Measurements from ENCODE around the gene DROSHA. TPM values are rescaled to one million over a fixed set of nuclear protein-coding genes. Genes with fewer than 3 reads are reported as not detected.

Gene DROSHA
- total and polyA plus RNA-seq, 2 of the 8 experiments (the other 6 are each of a cell fraction or from before 2014, with no cell fraction given) = 65.9 to 122 TPM

- Histone ChIP-seq H3K9ac (replicated peaks in 1 of 4; ENCODE audit: extremely low read depth in 1 of 4, low read depth in 3 of 4, low read length in 3 of 4) (no peak overlapping the region), H4K91ac (replicated peaks; ENCODE audit: insufficient read length, low read length) (no peak overlapping the region), H3K23me2 (ENCODE audit: low read depth, low read length) (no peaks in the 10 kb centered on the region; the same call in 1 of the 2 replicates), H3K4me3 (ENCODE audit: extremely low read depth in 1 of 4, insufficient read depth in 2 of 4, low read depth in 3 of 4, low read length in 4 of 4) (no peak overlapping the region), H4K5ac (ENCODE audit: insufficient read length, low read depth, low read length) (no peak overlapping the region), H4K20me1 (replicated peaks in 1 of 2; ENCODE audit: control insufficient read depth in 1 of 2, insufficient read depth in 2 of 2, low read length in 2 of 2) (no peaks in the 10 kb centered on the region), H2AFZ (ENCODE audit: low read length) (no peak overlapping the region), H3K79me2 (ENCODE audit: control insufficient read depth in 1 of 2, insufficient read depth in 2 of 2, low read length in 2 of 2) (no peaks in the 10 kb centered on the region), H3K9me3 (ENCODE audit: insufficient read depth in 2 of 2, low read depth in 1 of 2, low read length in 1 of 2) (no peaks in the 10 kb centered on the region), H2BK15ac (ENCODE audit: low read length) (no peak overlapping the region), H2BK120ac (replicated peaks; ENCODE audit: low read depth, low read length) (no peak overlapping the region), H2BK5ac (ENCODE audit: low read depth, low read length) (no peak overlapping the region), H3K23ac (ENCODE audit: insufficient read length) (no peak overlapping the region), H3K27me3 (replicated peaks in 1 of 4; ENCODE audit: control insufficient read depth in 3 of 4, extremely low read depth in 1 of 4, insufficient read depth in 3 of 4, low read length in 3 of 4) (no peaks in the 10 kb centered on the region), H2AK5ac (ENCODE audit: low read depth, low read length) (no peak overlapping the region), H4K8ac (ENCODE audit: extremely low read depth, insufficient read depth, low read length) (no peak overlapping the region), H3K27ac (ENCODE audit: low read depth, low read length) (no peak overlapping the region), H3K4me2 (ENCODE audit: insufficient read depth in 1 of 2, low read depth in 2 of 2, low read length in 2 of 2) (no peak overlapping the region), H3K4me1 (replicated peaks in 1 of 4; ENCODE audit: control insufficient read depth in 3 of 4, insufficient read depth in 4 of 4, low read length in 3 of 4) (peaks cover 0 to 4% (median 0%) of the 10 kb centered on the region in 4 experiments; a peak in 1 of 7 replicates), H3K56ac (replicated peaks; ENCODE audit: insufficient read length, low read depth, low read length) (no peak overlapping the region), H3K79me1 (ENCODE audit: low read depth, low read length) (no peaks in the 10 kb centered on the region), H3K36me3 (ENCODE audit: control insufficient read depth in 2 of 4, insufficient read depth in 4 of 4, low read length in 3 of 4) (peaks cover 8 to 53% (median 39%) of the 10 kb centered on the region in 4 experiments), H2BK20ac (ENCODE audit: low read length) (no peak overlapping the region), H3K4ac (replicated peaks; ENCODE audit: insufficient read length, low read depth, low read length) (no peak overlapping the region), H2BK12ac (ENCODE audit: low read depth, low read length) (no peak overlapping the region), H3K14ac (ENCODE audit: insufficient read length) (no peak overlapping the region), H3K18ac (ENCODE audit: extremely low read depth, low read length) (no peak overlapping the region)
- WGBS, 2 experiments (ENCODE audit: extremely low coverage in 1 of 2, insufficient coverage in 1 of 2, insufficient read length in 1 of 2, insufficient replicate concordance in 2 of 2, low coverage in 1 of 2, low lambda C conversion rate in 2 of 2, missing lambda C conversion rate in 1 of 2) = 86% methylated on average over 4 of the region's 4 CpGs; no CpG with 5 or more reads in 1 of the 2 experiments
- ChIA-PET POLR2A (ENCODE audit: partially characterized antibody) (interaction anchor here (1.2 kb wide), 1 partner anchor 37 kb away, joined by 3 read pairs; no protein-coding TSS in a partner anchor), CTCF (ENCODE audit: partially characterized antibody) (interaction anchor here (1.2 to 1.4 kb wide), 2 partner anchors 30 to 246 kb away, joined by 3 read pairs; no protein-coding TSS in a partner anchor)
- TF ChIP-seq GABPA (IDR thresholded peaks at IDR 0.05; ENCODE audit: borderline replicate concordance, insufficient read depth, low read length) (no peak), RBBP5 (IDR thresholded peaks at IDR 0.05; ENCODE audit: borderline replicate concordance, low read depth, low read length) (no peak), NANOG (IDR thresholded peaks at IDR 0.05; ENCODE audit: insufficient read depth, low read depth, low read length, poor library complexity, severe bottlenecking) (no peak), SIN3A (conservative IDR thresholded peaks at IDR 0.05 in 1 of 2, IDR thresholded peaks at IDR 0.05 in 1 of 2; ENCODE audit: low read depth in 1 of 2, low read length in 2 of 2) (no peak), SP1 (IDR thresholded peaks at IDR 0.05; ENCODE audit: low read depth, low read length) (no peak), FOSL1 (IDR thresholded peaks at IDR 0.05; ENCODE audit: insufficient read depth, low read depth, low read length) (no peak), EGR1 (IDR thresholded peaks at IDR 0.05; ENCODE audit: borderline replicate concordance, low read depth, low read length) (no peak), KDM5A (IDR thresholded peaks at IDR 0.05; ENCODE audit: low read length) (no peak), CBX8 (IDR thresholded peaks at IDR 0.05; ENCODE audit: borderline replicate concordance, low read depth, low read length) (no peak), SRF (IDR thresholded peaks at IDR 0.05; ENCODE audit: low read depth, low read length) (no peak), CBX5 (IDR thresholded peaks at IDR 0.05; ENCODE audit: low read depth, low read length) (no peak), CHD1 (IDR thresholded peaks at IDR 0.05; ENCODE audit: low read depth, low read length) (no peak)
- FAIRE-seq = no peak
- DNase-seq (ENCODE audit: low read depth in 1 of 2, low spot score in 2 of 2) = no peak
Measured at GRCh38 chr5:31492869-31493268, 39.0 kb downstream of the DROSHA start.

Measured in H1 (cell line).